Measurements from ENCODE around the gene PKN2. TPM values are rescaled to one million over a fixed set of nuclear protein-coding genes. Genes with fewer than 3 reads are reported as not detected.

The PKN2 gene
- total RNA-seq, 1 donor = 74.3 TPM

Other genes starting within 250 kb of the PKN2 start
- 174 TPM for gene GTF2B, start 207.3 kb downstream of the PKN2 start, total RNA-seq

Data from mononuclear cell (primary cell).